Right lobe of liver (tissue), 4 donors: Measurements from ENCODE around the gene TBX21.

Source experiments
- POLR2A ChIP-seq: fragments of 450-650 bp; IDR thresholded peaks from one replicate; pipeline ENCODE4 v1.6.1; 2017; ENCODE audit warnings: antibody characterized with exemption, mild to moderate bottlenecking
- TF ChIP-seq, protein P1 (sequence below), 4 donors: fragments of 200-600 bp in 3 of 4; fragments of 450-650 bp in 1 of 4; IDR thresholded peaks; one replicate each; pipeline versions ENCODE4 v1.5.1 to v1.8.0; 2016 to 2022; ENCODE audit warnings: antibody characterized with exemption in 4 of 4, mild to moderate bottlenecking in 2 of 4
- donor health status: DM: no; HTN: no; CAD: no.
- donor health status: DM: no; HTN: no; CAD: no.
- donor health status: DM: no; HTN: yes; CAD: no.

DNA sequence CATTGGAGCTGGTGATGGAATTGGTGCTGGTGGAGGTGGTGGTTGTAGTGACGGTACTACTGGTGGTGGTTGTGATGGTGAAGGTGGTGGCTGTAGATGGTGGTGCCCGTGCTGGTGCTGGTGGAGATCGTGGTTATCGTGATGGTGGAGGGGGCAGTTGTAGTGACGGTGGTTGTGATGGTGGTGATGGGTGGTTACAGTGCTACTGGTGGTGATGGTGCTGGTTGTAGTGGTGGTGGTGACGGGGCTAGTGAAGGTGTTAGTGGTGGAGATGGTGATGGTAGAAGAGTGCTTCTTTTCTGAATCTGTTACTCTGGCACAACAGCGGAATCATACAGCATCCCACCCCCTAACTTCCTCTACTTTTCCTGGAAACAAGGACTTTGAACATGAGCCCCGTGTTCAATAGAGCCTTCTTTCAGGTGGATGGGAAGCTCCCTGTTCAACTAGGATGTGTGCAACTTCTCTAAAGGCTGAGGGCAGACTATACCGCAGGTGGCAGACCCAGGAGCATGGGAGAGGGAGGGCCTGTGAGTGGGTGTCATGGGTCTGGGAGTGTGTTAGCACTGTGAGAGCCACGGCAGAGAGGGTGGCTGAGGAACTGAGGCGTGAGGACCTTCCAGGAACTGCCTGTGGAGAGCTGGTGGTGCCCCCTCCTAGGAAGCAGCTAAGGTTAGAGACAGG lies 8.2 kb downstream of the TBX21 start:
- TF ChIP-seq, protein P1, sequence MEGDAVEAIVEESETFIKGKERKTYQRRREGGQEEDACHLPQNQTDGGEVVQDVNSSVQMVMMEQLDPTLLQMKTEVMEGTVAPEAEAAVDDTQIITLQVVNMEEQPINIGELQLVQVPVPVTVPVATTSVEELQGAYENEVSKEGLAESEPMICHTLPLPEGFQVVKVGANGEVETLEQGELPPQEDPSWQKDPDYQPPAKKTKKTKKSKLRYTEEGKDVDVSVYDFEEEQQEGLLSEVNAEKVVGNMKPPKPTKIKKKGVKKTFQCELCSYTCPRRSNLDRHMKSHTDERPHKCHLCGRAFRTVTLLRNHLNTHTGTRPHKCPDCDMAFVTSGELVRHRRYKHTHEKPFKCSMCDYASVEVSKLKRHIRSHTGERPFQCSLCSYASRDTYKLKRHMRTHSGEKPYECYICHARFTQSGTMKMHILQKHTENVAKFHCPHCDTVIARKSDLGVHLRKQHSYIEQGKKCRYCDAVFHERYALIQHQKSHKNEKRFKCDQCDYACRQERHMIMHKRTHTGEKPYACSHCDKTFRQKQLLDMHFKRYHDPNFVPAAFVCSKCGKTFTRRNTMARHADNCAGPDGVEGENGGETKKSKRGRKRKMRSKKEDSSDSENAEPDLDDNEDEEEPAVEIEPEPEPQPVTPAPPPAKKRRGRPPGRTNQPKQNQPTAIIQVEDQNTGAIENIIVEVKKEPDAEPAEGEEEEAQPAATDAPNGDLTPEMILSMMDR (IDR thresholded peaks at IDR 0.05), result no peak
- TF ChIP-seq POLR2A, result no peak
